Measurements from ENCODE around the gene MXD1. TPM values are rescaled to one million over a fixed set of nuclear protein-coding genes. Genes with fewer than 3 reads are reported as not detected.
A peak's percentile ranks its signal among the peaks of the same experiment; 100 is the strongest.

Gene MXD1
- total RNA-seq, 1 donor, result 19.4 TPM

- DNase-seq (ENCODE audit: low read depth in 2 of 3, low spot score in 2 of 3), result no peak
These were observed 60.4 kb downstream of the MXD1 start for GRCh38 chr2:69975136-69975852.

GRCh38 chr2:69975853-69976462 lies 61.0 kb downstream of the MXD1 start:
- peak in 2 of 3 donors; percentile 22 to 50 for DNase-seq (ENCODE audit: low read depth in 2 of 3, low spot score in 2 of 3)

- no peak for DNase-seq (ENCODE audit: low read depth in 2 of 3, low spot score in 2 of 3)
These were observed 62.3 kb downstream of the MXD1 start for GRCh38 chr2:69977186-69977585.

- no peak for DNase-seq (ENCODE audit: low read depth in 2 of 3, low spot score in 2 of 3)
These were observed 63.1 kb downstream of the MXD1 start for GRCh38 chr2:69977906-69978482.

- DNase-seq (ENCODE audit: low read depth in 2 of 3, low spot score in 2 of 3), result no peak
These were observed 65.2 kb downstream of the MXD1 start for GRCh38 chr2:69979902-69980807.

GRCh38 chr2:69983392-69983966 lies 68.6 kb downstream of the MXD1 start:
- DNase-seq (ENCODE audit: low read depth in 2 of 3, low spot score in 2 of 3), result no peak

GRCh38 chr2:69985216-69985615 lies 70.3 kb downstream of the MXD1 start:
- no peak for DNase-seq (ENCODE audit: low read depth in 2 of 3, low spot score in 2 of 3)

- peak in 1 of 3 donors; percentile 47 for DNase-seq (ENCODE audit: low read depth in 2 of 3, low spot score in 2 of 3)
These were observed 70.8 kb downstream of the MXD1 start for GRCh38 chr2:69985688-69986087.

- no peak for DNase-seq (ENCODE audit: low read depth in 2 of 3, low spot score in 2 of 3)
These were observed 71.8 kb downstream of the MXD1 start for GRCh38 chr2:69986691-69987090.

- no peak for DNase-seq (ENCODE audit: low read depth in 2 of 3, low spot score in 2 of 3)
These were observed 73.3 kb downstream of the MXD1 start for GRCh38 chr2:69988086-69988635.

- no peak for DNase-seq (ENCODE audit: low read depth in 2 of 3, low spot score in 2 of 3)
These were observed 74.1 kb downstream of the MXD1 start for GRCh38 chr2:69989009-69989408.

- no peak for DNase-seq (ENCODE audit: low read depth in 2 of 3, low spot score in 2 of 3)
These were observed 74.7 kb downstream of the MXD1 start for GRCh38 chr2:69989441-69990105.

Small RNAs within 50 kb of the gene (small RNA-seq; reads per million reads assigned to genes)
- not detected for gene RPL23AP92

Other genes with a start within 250 kb of the MXD1 start
- 26.1 TPM for gene ANXA4, start 173.0 kb upstream of the MXD1 start, total RNA-seq
- 12.1 TPM for gene GMCL1, start 85.4 kb upstream of the MXD1 start, total RNA-seq
- 6.2 TPM for gene SNRNP27, start 21.2 kb upstream of the MXD1 start, total RNA-seq
- gene ASPRV1, start 46.5 kb downstream of the MXD1 start, total RNA-seq, result 1.1 TPM
- 156 TPM for gene PCBP1, start 172.4 kb downstream of the MXD1 start, total RNA-seq

Data from hematopoietic multipotent progenitor cell (in vitro differentiated cells).